Stimulated activated CD8-positive, alpha-beta memory T cell treated with anti-CD3 and anti-CD28 coated beads, Interleukin-2, amount 100 ng/mL, for 48 hours (primary cell): ENCODE data around the gene ACE2.

Experiments used
- DNase-seq, 2 donors: peaks; one replicate each; pipeline ENCODE4 v3.0.0-alpha.2; 2020; ENCODE audit warnings: low read depth in 2 of 2

Gene ACE2

GRCh38 chrX:15574017-15574416, 26.7 kb downstream of the ACE2 start:
- no peak for DNase-seq

DNA sequence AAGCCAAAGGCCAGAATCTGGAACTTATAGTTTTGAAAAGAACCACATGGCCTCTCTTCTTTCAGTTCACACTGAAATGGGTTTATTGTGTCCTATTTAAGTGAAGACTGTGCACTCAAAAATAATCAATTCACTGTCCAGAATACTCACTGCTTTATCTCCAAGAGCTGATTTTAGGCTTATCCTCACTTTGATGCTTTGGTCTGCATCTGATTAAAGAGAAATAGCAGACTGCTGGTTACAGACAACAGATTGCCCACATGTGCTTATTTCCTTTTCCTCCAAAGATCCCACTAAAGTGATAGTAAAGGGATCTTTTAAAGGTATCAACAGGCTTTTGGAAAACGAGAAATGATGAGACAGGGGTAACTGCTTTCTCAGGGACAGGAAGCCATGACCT, 30.6 kb downstream of the ACE2 start:
- no peak for DNase-seq

DNA sequence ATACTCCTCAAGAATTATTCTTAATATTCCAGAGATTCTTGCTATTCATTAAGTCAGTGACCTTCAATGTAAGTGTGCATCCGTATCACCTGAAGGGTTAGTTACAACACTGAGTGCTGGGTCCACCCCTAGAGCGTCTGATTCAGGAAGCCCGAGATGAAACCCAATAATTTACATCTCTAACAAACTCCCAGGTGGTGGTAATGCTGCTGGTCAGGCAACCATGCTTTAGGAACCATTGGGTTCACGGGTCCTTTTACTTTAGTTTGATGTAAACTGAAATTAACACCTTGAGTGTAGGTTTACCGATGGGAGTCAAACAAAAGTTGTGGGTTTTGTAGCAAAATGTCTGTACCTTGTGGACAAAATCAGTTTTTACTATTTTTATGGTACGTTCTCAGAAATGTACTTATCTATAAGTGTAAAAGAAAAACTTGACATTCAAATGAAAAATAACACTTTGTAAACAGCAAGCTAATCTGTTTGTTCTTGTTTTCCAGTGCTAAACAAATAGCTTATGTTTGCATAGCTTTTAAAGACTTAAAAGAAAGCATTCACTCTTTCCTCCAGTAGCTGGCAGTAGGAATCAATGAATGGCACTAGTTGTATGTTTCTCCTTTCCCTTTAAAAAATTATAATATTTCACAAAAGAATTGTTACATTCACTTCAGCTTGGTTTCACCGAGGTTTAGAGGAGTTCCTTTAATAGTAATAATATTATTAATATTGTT, 32.7 kb downstream of the ACE2 start:
- no peak for DNase-seq

DNA sequence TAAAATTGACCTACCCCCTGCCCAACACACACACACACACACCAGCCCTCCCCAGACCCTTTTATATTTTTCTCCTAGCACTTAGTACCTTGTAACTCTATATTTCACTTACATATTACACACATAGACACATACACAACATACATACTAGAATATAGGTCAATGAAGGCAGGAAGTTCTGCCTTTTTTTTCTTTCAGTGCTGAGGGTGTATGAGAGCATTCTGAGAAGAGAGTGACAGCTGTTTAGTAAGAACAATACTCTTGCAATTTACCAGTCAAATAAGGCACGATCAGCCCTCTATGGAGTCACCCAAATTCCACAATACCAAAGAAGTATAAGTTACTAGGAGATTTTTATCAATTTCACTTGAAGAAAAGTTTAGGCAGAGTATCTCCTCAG, 33.5 kb downstream of the ACE2 start:
- DNase-seq: no peak

- DNase-seq: no peak
Observed at GRCh38 chrX:15566244-15566643, 34.5 kb downstream of the ACE2 start.

GRCh38 chrX:15564981-15565579, 35.7 kb downstream of the ACE2 start:
- DNase-seq: peak in 1 of 2 donors; percentile 1

GRCh38 chrX:15563056-15563455, 37.7 kb downstream of the ACE2 start:
- DNase-seq: no peak

DNA sequence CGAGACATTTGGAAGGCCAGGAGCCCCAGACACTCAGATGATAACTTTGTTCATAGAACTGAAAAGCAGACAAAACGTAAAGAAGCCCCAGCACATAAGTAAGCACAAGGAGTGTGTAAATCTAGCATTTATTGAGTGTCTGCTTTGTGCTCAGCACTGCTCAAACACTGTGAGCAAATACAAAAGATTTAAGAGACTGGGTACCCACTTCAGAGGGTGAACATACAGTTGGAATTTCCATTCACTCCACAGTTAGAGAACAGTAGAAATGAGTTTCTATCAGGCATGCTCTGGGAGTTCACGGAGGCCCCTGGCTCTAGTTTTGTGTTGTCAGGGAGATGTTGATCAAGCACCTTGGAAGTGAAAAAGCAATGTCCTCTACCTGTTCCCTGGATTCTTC, 39.8 kb downstream of the ACE2 start:
- DNase-seq: no peak

DNA sequence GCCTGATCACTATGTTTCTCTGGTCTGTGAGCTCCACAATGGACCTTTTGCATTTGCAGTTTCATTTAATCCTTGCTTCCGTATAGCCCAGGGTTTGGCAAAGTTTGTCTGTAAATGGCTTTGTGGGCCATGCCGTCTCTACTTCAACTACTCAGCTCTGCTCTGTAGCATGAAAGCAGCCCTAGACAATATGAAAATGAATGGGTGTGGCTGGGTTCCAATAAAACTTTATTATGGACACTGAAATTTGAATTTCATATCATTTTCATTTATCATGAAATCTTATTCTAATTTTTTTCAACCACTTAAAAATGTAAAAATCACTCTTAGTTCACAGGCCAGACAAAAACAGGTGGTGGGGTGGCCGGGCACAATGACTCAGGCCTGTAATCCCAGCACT, 41.5 kb downstream of the ACE2 start:
- no peak for DNase-seq

- no peak for DNase-seq
Observed at GRCh38 chrX:15549189-15550012, 51.4 kb downstream of the ACE2 start.

DNA sequence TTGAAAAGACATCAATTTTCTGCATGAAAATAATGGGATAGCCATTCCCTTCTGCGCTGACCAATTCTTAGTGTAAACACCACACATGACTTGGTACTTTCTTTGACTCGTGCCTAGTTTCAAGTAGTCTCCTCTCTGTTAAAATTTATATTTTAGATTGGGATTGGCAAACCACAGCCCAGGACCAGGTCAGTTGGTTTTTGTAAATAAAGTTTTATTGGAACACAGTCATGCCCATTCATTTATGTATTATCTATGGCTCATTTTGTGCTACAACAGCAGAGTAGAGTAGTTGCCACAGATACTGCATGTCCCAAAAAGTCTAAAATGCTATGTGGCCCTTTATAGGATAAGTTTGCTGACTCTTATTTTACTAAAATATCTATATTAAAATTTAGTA, 53.4 kb downstream of the ACE2 start:
- DNase-seq: no peak

- DNase-seq: no peak
Observed at GRCh38 chrX:15546745-15547144, 54.0 kb downstream of the ACE2 start.

- DNase-seq: no peak
Observed at GRCh38 chrX:15530318-15530717, 70.4 kb downstream of the ACE2 start.

DNA sequence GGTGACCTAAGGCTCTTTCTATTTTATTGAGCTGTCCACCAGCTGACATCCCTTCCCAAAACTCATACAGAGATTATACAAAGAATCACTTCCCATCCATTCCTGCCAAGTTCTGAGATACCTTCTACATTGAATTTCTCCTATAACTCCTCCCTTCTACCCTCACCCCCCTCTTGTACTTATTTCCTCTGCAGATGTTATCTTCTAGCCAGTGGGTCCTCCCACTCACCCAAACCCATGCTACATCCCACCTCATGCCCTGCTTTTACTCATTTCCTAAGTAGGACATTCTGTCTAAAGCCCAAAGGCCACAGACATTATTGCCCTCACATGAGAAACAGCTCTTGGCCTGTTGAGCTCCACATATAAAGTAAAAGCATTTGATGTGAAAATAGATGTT, 71.6 kb downstream of the ACE2 start:
- DNase-seq: no peak

DNA sequence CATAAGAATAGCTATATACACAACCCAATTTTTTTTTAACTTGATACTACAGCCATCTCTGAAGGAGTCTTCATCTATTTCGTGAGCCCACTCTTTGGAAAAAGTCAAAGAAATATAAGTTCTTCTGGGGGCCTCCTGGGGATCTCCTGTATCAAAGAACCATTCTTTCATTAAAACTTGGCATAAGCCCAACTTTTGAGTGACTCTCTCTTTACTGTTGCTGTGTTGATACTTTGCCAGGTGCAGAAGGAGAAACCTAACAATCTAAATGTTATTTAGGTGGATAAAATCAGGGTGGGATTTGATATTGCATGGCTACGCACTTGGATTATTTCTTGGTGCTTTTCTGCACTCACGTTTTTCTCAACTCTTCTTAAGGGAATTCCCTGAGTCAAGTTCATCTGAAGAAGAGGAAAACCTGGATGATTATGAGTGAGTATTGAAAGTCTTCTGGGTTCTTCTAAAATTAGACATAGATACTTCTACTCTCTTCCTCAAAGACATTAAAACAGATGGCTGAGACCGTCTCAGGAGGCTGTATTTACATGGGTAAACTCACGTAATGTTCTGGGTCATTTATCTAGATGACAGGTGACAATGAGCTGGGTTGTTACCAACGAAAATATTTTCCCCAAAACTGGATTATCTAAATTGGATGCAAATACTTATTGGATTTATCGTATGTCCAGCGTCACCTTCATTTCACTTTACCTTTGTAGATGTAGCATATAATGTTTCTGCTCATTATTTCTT, 74.9 kb downstream of the ACE2 start:
- DNase-seq: no peak

DNA sequence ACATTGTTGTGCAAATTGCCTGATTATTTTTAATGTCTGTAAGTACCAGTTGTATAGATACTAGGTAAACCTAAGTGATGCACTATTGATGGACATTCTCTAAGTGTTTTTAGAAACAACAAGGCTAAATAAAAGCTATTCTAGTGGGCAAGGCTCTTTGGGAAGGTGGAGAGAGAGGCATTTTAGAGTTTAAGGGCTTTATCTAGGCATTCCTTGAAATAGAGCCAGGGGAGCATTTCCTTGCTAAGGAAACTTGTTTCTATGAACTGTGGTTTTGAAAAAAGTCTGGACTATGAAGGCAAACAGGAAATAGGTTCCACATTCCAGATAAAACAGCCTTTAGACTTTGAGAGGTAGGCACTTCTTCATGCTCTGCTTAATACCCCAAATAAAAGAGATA, 76.3 kb downstream of the ACE2 start:
- DNase-seq: no peak

DNA sequence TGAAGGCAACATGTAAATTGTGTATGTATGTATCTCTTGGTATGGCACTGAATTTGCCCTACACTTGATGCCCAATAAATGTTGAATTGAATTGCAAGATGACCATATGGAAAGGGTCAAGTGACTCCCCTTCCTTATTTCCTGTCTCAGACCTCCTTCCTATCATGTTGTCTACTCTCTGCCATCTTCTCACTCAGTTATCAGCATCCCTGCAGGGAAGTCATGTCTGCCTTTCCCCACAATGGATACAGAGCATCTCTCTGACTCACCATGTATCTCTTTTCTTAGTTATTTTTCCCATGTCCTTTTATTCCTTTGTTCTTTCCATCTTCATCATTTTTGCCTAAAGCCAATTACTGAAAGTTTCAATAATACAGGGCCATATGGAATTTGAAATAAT, 77.7 kb downstream of the ACE2 start:
- DNase-seq: no peak

DNA sequence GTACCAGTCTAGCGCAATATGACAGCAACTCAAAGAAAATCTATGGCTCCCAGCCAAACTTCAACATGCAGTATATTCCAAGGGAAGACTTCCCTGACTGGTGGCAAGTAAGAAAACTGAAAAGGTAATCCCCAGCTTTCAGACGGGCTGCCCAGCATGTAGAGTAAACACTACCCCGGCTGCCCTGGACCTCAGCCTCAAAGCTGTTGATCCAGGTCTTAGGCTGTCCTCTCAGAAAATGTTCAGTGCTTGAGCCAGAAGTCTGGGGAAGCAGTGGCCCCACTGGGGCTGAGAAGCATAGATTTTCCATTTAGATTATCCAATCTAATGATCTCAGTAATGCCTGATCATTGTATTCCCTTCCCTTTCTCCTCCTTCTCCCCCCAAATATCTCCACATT, 78.3 kb downstream of the ACE2 start:
- DNase-seq: no peak

- DNase-seq: no peak
Observed at GRCh38 chrX:15515931-15516330, 84.8 kb downstream of the ACE2 start.

- no peak for DNase-seq
Observed at GRCh38 chrX:15514279-15514678, 86.5 kb downstream of the ACE2 start.

DNA sequence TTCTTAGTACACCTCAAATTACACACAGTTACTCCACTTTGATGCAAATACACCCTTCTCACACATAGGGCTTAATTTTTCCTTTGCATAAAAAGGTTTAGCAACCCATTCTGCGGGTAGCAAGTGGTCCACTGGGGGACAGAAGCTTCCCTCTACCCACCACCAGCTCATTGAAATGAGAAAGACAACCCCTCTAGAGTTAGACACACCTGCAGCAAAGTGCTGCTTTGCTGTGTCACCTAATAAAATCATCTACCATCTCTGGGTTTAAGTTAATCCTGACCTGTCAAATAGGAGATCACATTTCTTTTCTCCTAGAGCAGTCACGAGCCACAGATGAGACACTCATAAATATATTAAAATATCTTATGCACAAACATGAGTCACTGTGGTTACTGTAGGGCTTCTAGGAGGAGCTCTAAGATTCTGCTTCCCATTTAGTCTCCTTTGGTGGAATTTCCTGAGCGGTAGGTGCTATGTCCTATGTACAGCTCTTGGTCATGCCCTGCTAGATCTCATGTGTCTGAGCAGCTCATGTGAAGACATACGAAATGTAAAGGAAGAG, 88.3 kb downstream of the ACE2 start:
- no peak for DNase-seq

GRCh38 chrX:15511563-15511962, 89.2 kb downstream of the ACE2 start:
- no peak for DNase-seq
